Neuronal stem cell (in vitro differentiated cells): Measurements from ENCODE around the gene LLPH.

Source experiments
- DNase-seq: peaks from one replicate; pipeline ENCODE4 v3.0.0-alpha.2; 2013; ENCODE audit warnings: low spot score
- H2AFZ ChIP-seq: one replicate; pipeline ENCODE4 v1.6.1; 2013; ENCODE audit warnings: mild to moderate bottlenecking, low read length, inconsistent platforms
- H2AK5ac ChIP-seq: 2 replicates; pipeline ENCODE4 v1.6.1; 2013; ENCODE audit warnings: low read depth, mild to moderate bottlenecking, inconsistent platforms, low read length, moderate library complexity, mixed read lengths
- H2BK120ac ChIP-seq: 2 replicates; pipeline ENCODE4 v1.6.1; 2013; ENCODE audit warnings: low read depth, mild to moderate bottlenecking, inconsistent platforms, low read length, moderate library complexity, mixed read lengths
- H2BK12ac ChIP-seq: one replicate; pipeline ENCODE4 v1.6.1; 2013; ENCODE audit warnings: low read length, inconsistent platforms
- H2BK15ac ChIP-seq: 2 replicates; pipeline ENCODE4 v1.6.1; 2013; ENCODE audit warnings: mild to moderate bottlenecking, low read length, inconsistent platforms, mixed read lengths
- H2BK5ac ChIP-seq: one replicate; pipeline ENCODE4 v1.6.1; 2013; ENCODE audit warnings: inconsistent platforms, mild to moderate bottlenecking, low read length, moderate library complexity
- H3K14ac ChIP-seq: one replicate; pipeline ENCODE4 v1.6.1; 2013; ENCODE audit warnings: low read length, inconsistent platforms
- H3K18ac ChIP-seq: 2 replicates; pipeline ENCODE4 v1.6.1; 2013; ENCODE audit warnings: low read length, inconsistent platforms
- H3K23ac ChIP-seq: 2 replicates; pipeline ENCODE4 v1.6.1; 2013; ENCODE audit warnings: low read depth, mild to moderate bottlenecking, mixed read lengths, low read length, inconsistent platforms; ENCODE audit not compliant: poor library complexity
- H3K27ac ChIP-seq: replicated peaks from 3 replicates; pipeline ENCODE4 v1.5.1; 2013; ENCODE audit warnings: low read length, inconsistent platforms
- H3K27me3 ChIP-seq, 3 experiments: 2 replicates each; pipeline ENCODE4 v1.6.1; 2013; ENCODE audit warnings: low read length in 3 of 3, mild to moderate bottlenecking in 2 of 3, inconsistent platforms in 1 of 3, low read depth in 1 of 3, mixed read lengths in 1 of 3, moderate library complexity in 1 of 3; ENCODE audit not compliant: control insufficient read depth in 3 of 3, insufficient read depth in 3 of 3
- H3K36me3 ChIP-seq, 2 donors: replicated peaks in 1 of 2; 2 replicates each; pipeline ENCODE4 v1.6.1; 2013; ENCODE audit warnings: low read length in 2 of 2; ENCODE audit not compliant: control insufficient read depth in 2 of 2, insufficient read depth in 2 of 2
- H3K4ac ChIP-seq: 2 replicates; pipeline ENCODE4 v1.6.1; 2013; ENCODE audit warnings: inconsistent platforms, mild to moderate bottlenecking, low read length, moderate library complexity
- H3K4me1 ChIP-seq, 2 donors: 1 replicate in 1 of 2; 2 replicates in 1 of 2; pipeline ENCODE4 v1.6.1; 2013; ENCODE audit warnings: low read length in 2 of 2, low read depth in 1 of 2; ENCODE audit not compliant: control insufficient read depth in 2 of 2, insufficient read depth in 1 of 2
- H3K4me2 ChIP-seq: one replicate; pipeline ENCODE4 v1.6.1; 2013; ENCODE audit warnings: mild to moderate bottlenecking, low read length, inconsistent platforms; ENCODE audit not compliant: insufficient read depth, poor library complexity, severe bottlenecking
- H3K4me3 ChIP-seq, 2 donors: 2 replicates each; pipeline ENCODE4 v1.5.1; 2013; ENCODE audit warnings: low read length in 2 of 2, mild to moderate bottlenecking in 2 of 2, inconsistent platforms in 1 of 2, moderate library complexity in 1 of 2
- H3K79me1 ChIP-seq: one replicate; pipeline ENCODE4 v1.6.1; 2013; ENCODE audit warnings: low read depth, mild to moderate bottlenecking, inconsistent platforms, low read length, moderate library complexity
- H3K9ac ChIP-seq: one replicate; pipeline ENCODE4 v1.6.1; 2013; ENCODE audit warnings: mild to moderate bottlenecking, low read depth, low read length, inconsistent platforms; ENCODE audit not compliant: poor library complexity
- H3K9me3 ChIP-seq, 2 donors: replicated peaks in 1 of 2; 2 replicates each; pipeline versions ENCODE3 to v1.6.1; 2013; ENCODE audit warnings: low read length in 2 of 2, mild to moderate bottlenecking in 2 of 2, inconsistent platforms in 1 of 2, low read depth in 1 of 2, mixed read lengths in 1 of 2, moderate library complexity in 1 of 2; ENCODE audit not compliant: control insufficient read depth in 2 of 2, insufficient read depth in 1 of 2
- H4K8ac ChIP-seq: one replicate; pipeline ENCODE4 v1.6.1; 2013; ENCODE audit warnings: low read depth, mild to moderate bottlenecking, inconsistent platforms, low read length, moderate library complexity
- H4K91ac ChIP-seq: one replicate; pipeline ENCODE4 v1.6.1; 2013; ENCODE audit warnings: low read length, low read depth, mild to moderate bottlenecking, inconsistent platforms; ENCODE audit not compliant: poor library complexity
- WGBS, 2 donors: extraction: QIAGEN DNeasy Blood & Tissue Kit; methylation state at CpG; one replicate each; pipeline ENCODE4 v1.1.7; 2013; ENCODE audit warnings: missing lambda C conversion rate in 2 of 2, mixed read lengths in 1 of 2; ENCODE audit not compliant: insufficient read length in 2 of 2, insufficient replicate concordance in 1 of 2; ENCODE audit errors: extremely low coverage in 2 of 2; 5-methylcytosine and 5-hydroxymethylcytosine counted together

Gene LLPH

GRCh38 chr12:66152732-66153131 lies 22.2 kb upstream of the LLPH start:
- no peak overlapping the region for H3K4me2 ChIP-seq
- no peak overlapping the region for H3K18ac ChIP-seq
- no peak overlapping the region for H2AK5ac ChIP-seq
- no peaks in the 10 kb centered on the region for H3K36me3 ChIP-seq
- no peak overlapping the region for H2BK15ac ChIP-seq
- H2BK12ac ChIP-seq: no peak overlapping the region
- no peak overlapping the region for H3K14ac ChIP-seq
- WGBS, 2 donors: no CpG with 5 or more reads among the region's 1 CpG
- H2BK120ac ChIP-seq: no peak overlapping the region
- no peaks in the 10 kb centered on the region for H3K9me3 ChIP-seq
- H4K91ac ChIP-seq: no peak overlapping the region
- no peak overlapping the region for H2AFZ ChIP-seq
- DNase-seq: no peak
- no peak overlapping the region for H3K9ac ChIP-seq
- no peak overlapping the region for H3K27ac ChIP-seq
- H4K8ac ChIP-seq: no peak overlapping the region
- no peak overlapping the region for H3K4ac ChIP-seq
- no peaks in the 10 kb centered on the region for H3K4me1 ChIP-seq
- H3K4me3 ChIP-seq: no peak overlapping the region
- H2BK5ac ChIP-seq: no peak overlapping the region
- H3K23ac ChIP-seq: no peak overlapping the region
- no peaks in the 10 kb centered on the region for H3K27me3 ChIP-seq
- H3K79me1 ChIP-seq: no peaks in the 10 kb centered on the region

GRCh38 chr12:66149702-66150398 lies 19.3 kb upstream of the LLPH start:
- Histone ChIP-seq H3K18ac (no peak overlapping the region), H2BK5ac (no peak overlapping the region), H3K9me3 (no peaks in the 10 kb centered on the region), H3K36me3 (no peaks in the 10 kb centered on the region), H2BK120ac (no peak overlapping the region), H2AK5ac (no peak overlapping the region), H3K4me2 (no peak overlapping the region), H4K8ac (no peak overlapping the region), H3K14ac (no peak overlapping the region), H4K91ac (no peak overlapping the region), H3K27me3 (no peaks in the 10 kb centered on the region), H3K27ac (no peak overlapping the region), H2BK15ac (no peak overlapping the region), H3K4ac (no peak overlapping the region), H3K9ac (no peak overlapping the region), H3K4me3 (no peak overlapping the region), H3K79me1 (no peaks in the 10 kb centered on the region), H3K23ac (no peak overlapping the region), H2AFZ (no peak overlapping the region), H3K4me1 (no peaks in the 10 kb centered on the region), H2BK12ac (no peak overlapping the region)
- no peak for DNase-seq
- no CpG with 5 or more reads among the region's 5 CpGs for WGBS, 2 donors

- Histone ChIP-seq H3K4ac (no peak overlapping the region), H2BK120ac (no peak overlapping the region), H4K91ac (no peak overlapping the region), H2AK5ac (no peak overlapping the region), H2BK12ac (no peak overlapping the region), H3K23ac (no peak overlapping the region), H3K9ac (no peak overlapping the region), H2BK15ac (no peak overlapping the region), H3K36me3 (peaks cover 0 to 5% of the 10 kb centered on the region in 2 donors), H3K79me1 (no peaks in the 10 kb centered on the region), H3K4me2 (no peak overlapping the region), H3K4me3 (no peak overlapping the region), H2BK5ac (no peak overlapping the region), H3K18ac (no peak overlapping the region), H2AFZ (peak overlapping the region; percentile 75), H3K27ac (no peak overlapping the region), H3K9me3 (peaks cover 4 to 23% of the 10 kb centered on the region in 2 donors), H3K14ac (no peak overlapping the region), H4K8ac (no peak overlapping the region), H3K4me1 (no peaks in the 10 kb centered on the region), H3K27me3 (peaks cover 0 to 3% (median 0%) of the 10 kb centered on the region in 3 experiments)
- peak; percentile 27 for DNase-seq
- no CpG with 5 or more reads among the region's 7 CpGs for WGBS, 2 donors
Observed at GRCh38 chr12:66144791-66145754, 14.5 kb upstream of the LLPH start.

- no peak overlapping the region for H3K27ac ChIP-seq
- H2BK12ac ChIP-seq: no peak overlapping the region
- H3K4ac ChIP-seq: no peak overlapping the region
- no peak overlapping the region for H4K91ac ChIP-seq
- H3K18ac ChIP-seq: no peak overlapping the region
- H3K9ac ChIP-seq: no peak overlapping the region
- no CpG with 5 or more reads among the region's 1 CpG for WGBS, 2 donors
- no peak overlapping the region for H3K4me2 ChIP-seq
- no peak overlapping the region for H3K4me3 ChIP-seq
- H3K23ac ChIP-seq: no peak overlapping the region
- no peak overlapping the region for H2BK15ac ChIP-seq
- H2BK120ac ChIP-seq: no peak overlapping the region
- no peak overlapping the region for H2BK5ac ChIP-seq
- no peaks in the 10 kb centered on the region for H3K79me1 ChIP-seq
- H3K4me1 ChIP-seq: no peaks in the 10 kb centered on the region
- DNase-seq: no peak
- no peak overlapping the region for H4K8ac ChIP-seq
- no peak overlapping the region for H3K14ac ChIP-seq
- H3K9me3 ChIP-seq: peaks cover 4 to 35% of the 10 kb centered on the region in 2 donors
- no peak overlapping the region for H2AK5ac ChIP-seq
- H3K27me3 ChIP-seq: peaks cover 0 to 3% (median 0%) of the 10 kb centered on the region in 3 experiments
- H2AFZ ChIP-seq: no peak overlapping the region
- H3K36me3 ChIP-seq: peaks cover 2 to 7% of the 10 kb centered on the region in 2 donors
Observed at GRCh38 chr12:66143868-66144267, 13.3 kb upstream of the LLPH start.
